HEK293 (cell line): ENCODE results near the gene RMND1.

Source experiments
- BCL11B ChIP-seq: fragments of 450-650 bp; formaldehyde crosslinking; IDR thresholded peaks from 2 replicates; pipeline ENCODE4 v1.5.1; 2016; ENCODE audit warnings: low read depth, missing biosample characterization, missing genetic modification characterization
- GLIS2 ChIP-seq: fragments of 450-650 bp; formaldehyde crosslinking; IDR thresholded peaks from 2 replicates; pipeline ENCODE4 v1.5.1; 2016; ENCODE audit warnings: missing biosample characterization, missing genetic modification characterization
- KLF16 ChIP-seq: fragments of 450-650 bp; formaldehyde crosslinking; IDR thresholded peaks from 2 replicates; pipeline ENCODE4 v1.5.1; 2017; ENCODE audit warnings: missing biosample characterization, missing genetic modification characterization
- OVOL3 ChIP-seq: fragments of 450-650 bp; formaldehyde crosslinking; IDR thresholded peaks from 2 replicates; pipeline ENCODE4 v1.5.1; 2016; ENCODE audit warnings: missing biosample characterization, missing genetic modification characterization
- REPIN1 ChIP-seq: fragments of 450-650 bp; formaldehyde crosslinking; IDR thresholded peaks from 2 replicates; pipeline ENCODE4 v1.5.1; 2017; ENCODE audit warnings: missing biosample characterization, missing genetic modification characterization, low read depth
- SP2 ChIP-seq: fragments of 450-650 bp; formaldehyde crosslinking; IDR thresholded peaks from 2 replicates; pipeline ENCODE4 v1.5.1; 2016; ENCODE audit warnings: missing biosample characterization, missing genetic modification characterization
- SP3 ChIP-seq: fragments of 450-650 bp; formaldehyde crosslinking; IDR thresholded peaks from 2 replicates; pipeline ENCODE4 v1.5.1; 2016; ENCODE audit warnings: missing biosample characterization, missing genetic modification characterization
- YY2 ChIP-seq: fragments of 450-650 bp; formaldehyde crosslinking; IDR thresholded peaks from 2 replicates; pipeline ENCODE4 v1.5.1; 2016; ENCODE audit warnings: missing biosample characterization, missing genetic modification characterization
- ZBTB6 ChIP-seq: fragments of 450-650 bp; formaldehyde crosslinking; IDR thresholded peaks from 2 replicates; pipeline ENCODE4 v1.5.1; 2017; ENCODE audit warnings: missing biosample characterization, missing genetic modification characterization
- ZFP3 ChIP-seq: fragments of 450-650 bp; formaldehyde crosslinking; IDR thresholded peaks from 2 replicates; pipeline ENCODE4 v1.5.1; 2016; ENCODE audit warnings: low read depth, missing biosample characterization, missing genetic modification characterization
- ZFP69B ChIP-seq: fragments of 450-650 bp; formaldehyde crosslinking; IDR thresholded peaks from 2 replicates; pipeline ENCODE4 v1.5.1; 2016; ENCODE audit warnings: missing biosample characterization, missing genetic modification characterization
- ZNF174 ChIP-seq: fragments of 450-650 bp; formaldehyde crosslinking; IDR thresholded peaks from 2 replicates; pipeline ENCODE4 v1.5.0; 2017; ENCODE audit warnings: missing biosample characterization, mild to moderate bottlenecking, missing genetic modification characterization
- ZNF214 ChIP-seq: fragments of 450-650 bp; formaldehyde crosslinking; IDR thresholded peaks from 2 replicates; pipeline ENCODE4 v1.5.1; 2017; ENCODE audit warnings: missing biosample characterization, mild to moderate bottlenecking, missing genetic modification characterization, borderline replicate concordance
- ZNF221 ChIP-seq: fragments of 450-650 bp; formaldehyde crosslinking; IDR thresholded peaks from 2 replicates; pipeline ENCODE4 v1.5.1; 2017; ENCODE audit warnings: missing biosample characterization, missing genetic modification characterization, borderline replicate concordance
- ZNF341 ChIP-seq: fragments of 450-650 bp; formaldehyde crosslinking; IDR thresholded peaks from 2 replicates; pipeline ENCODE4; 2016; ENCODE audit warnings: low read depth, missing biosample characterization, missing genetic modification characterization
- ZNF37A ChIP-seq: fragments of 450-650 bp; IDR thresholded peaks from 2 replicates; pipeline ENCODE4 v1.5.1; 2018; ENCODE audit warnings: missing biosample characterization, missing genetic modification characterization
- ZNF391 ChIP-seq: fragments of 450-650 bp; formaldehyde crosslinking; IDR thresholded peaks from 2 replicates; pipeline ENCODE4 v1.5.1; 2016; ENCODE audit warnings: low read depth, missing biosample characterization, missing genetic modification characterization, borderline replicate concordance
- ZNF473 ChIP-seq: fragments of 450-650 bp; formaldehyde crosslinking; IDR thresholded peaks from 2 replicates; pipeline ENCODE4 v1.5.1; 2017; ENCODE audit warnings: missing biosample characterization, missing genetic modification characterization
- ZNF514 ChIP-seq: fragments of 450-650 bp; formaldehyde crosslinking; IDR thresholded peaks from 2 replicates; pipeline ENCODE4 v1.5.1; 2016; ENCODE audit warnings: missing biosample characterization, missing genetic modification characterization
- ZNF530 ChIP-seq: fragments of 450-650 bp; formaldehyde crosslinking; IDR thresholded peaks from 2 replicates; pipeline ENCODE4 v1.5.1; 2016; ENCODE audit warnings: low read depth, missing biosample characterization, missing genetic modification characterization
- ZNF654 ChIP-seq: fragments of 450-650 bp; formaldehyde crosslinking; IDR thresholded peaks from 2 replicates; pipeline ENCODE4 v1.5.1; 2016; ENCODE audit warnings: low read depth, missing biosample characterization, missing genetic modification characterization
- ZNF664 ChIP-seq: fragments of 450-650 bp; formaldehyde crosslinking; IDR thresholded peaks from 2 replicates; pipeline ENCODE4 v1.5.1; 2016; ENCODE audit warnings: missing biosample characterization, missing genetic modification characterization
- ZNF76 ChIP-seq: fragments of 450-650 bp; formaldehyde crosslinking; IDR thresholded peaks from 2 replicates; pipeline ENCODE4; 2016; ENCODE audit warnings: low read depth, missing biosample characterization, missing genetic modification characterization, borderline replicate concordance
- ZNF768 ChIP-seq: fragments of 450-650 bp; formaldehyde crosslinking; IDR thresholded peaks from 2 replicates; pipeline ENCODE4 v1.5.1; 2018; ENCODE audit warnings: missing biosample characterization, mild to moderate bottlenecking, missing genetic modification characterization
- ZNF777 ChIP-seq: fragments of 450-650 bp; formaldehyde crosslinking; IDR thresholded peaks from 2 replicates; pipeline ENCODE4 v1.5.1; 2017; ENCODE audit warnings: missing biosample characterization, missing genetic modification characterization, borderline replicate concordance
- ZNF791 ChIP-seq: fragments of 450-650 bp; formaldehyde crosslinking; IDR thresholded peaks from 2 replicates; pipeline ENCODE4 v1.5.1; 2016; ENCODE audit warnings: missing biosample characterization, missing genetic modification characterization
- ZNF792 ChIP-seq: fragments of 450-650 bp; formaldehyde crosslinking; IDR thresholded peaks from 2 replicates; pipeline ENCODE4 v1.5.1; 2016; ENCODE audit warnings: missing biosample characterization, missing genetic modification characterization
- TF ChIP-seq, protein P1 (sequence below): fragments of 450-650 bp; formaldehyde crosslinking; IDR thresholded peaks from 2 replicates; pipeline ENCODE4 v1.5.1; 2016; ENCODE audit warnings: missing biosample characterization, missing genetic modification characterization
- TF ChIP-seq, protein P2 (sequence below): fragments of 450-650 bp; formaldehyde crosslinking; IDR thresholded peaks from 2 replicates; pipeline ENCODE4 v1.5.1; 2016; ENCODE audit warnings: missing biosample characterization, missing genetic modification characterization
- TF ChIP-seq, protein P3 (sequence below): fragments of 450-650 bp; formaldehyde crosslinking; IDR thresholded peaks from 2 replicates; pipeline ENCODE4 v1.5.1; 2016; ENCODE audit warnings: missing biosample characterization, missing genetic modification characterization, borderline replicate concordance

RMND1 gene

GRCh38 chr6:151357758-151358436, 94.0 kb downstream of the RMND1 start (continued):
- TF ChIP-seq ZNF777 (tag by site-specific recombination) = no peak
- TF ChIP-seq ZNF791 = no peak
- no peak for TF ChIP-seq ZNF221
- peak; percentile 84; the same call in 1 of the 2 replicates for TF ChIP-seq ZNF391 (tag by site-specific recombination)
- no peak for TF ChIP-seq ZFP69B (tag by site-specific recombination)
- TF ChIP-seq ZNF473 (tag by site-specific recombination) = no peak
- TF ChIP-seq OVOL3 (tag by site-specific recombination) = peak; percentile 91
- TF ChIP-seq ZNF654 (tag by site-specific recombination) = no peak
- no peak for TF ChIP-seq ZNF530 (tag by site-specific recombination)
- no peak for TF ChIP-seq REPIN1
- no peak for TF ChIP-seq ZNF514 (tag by site-specific recombination)
- TF ChIP-seq, protein P1, sequence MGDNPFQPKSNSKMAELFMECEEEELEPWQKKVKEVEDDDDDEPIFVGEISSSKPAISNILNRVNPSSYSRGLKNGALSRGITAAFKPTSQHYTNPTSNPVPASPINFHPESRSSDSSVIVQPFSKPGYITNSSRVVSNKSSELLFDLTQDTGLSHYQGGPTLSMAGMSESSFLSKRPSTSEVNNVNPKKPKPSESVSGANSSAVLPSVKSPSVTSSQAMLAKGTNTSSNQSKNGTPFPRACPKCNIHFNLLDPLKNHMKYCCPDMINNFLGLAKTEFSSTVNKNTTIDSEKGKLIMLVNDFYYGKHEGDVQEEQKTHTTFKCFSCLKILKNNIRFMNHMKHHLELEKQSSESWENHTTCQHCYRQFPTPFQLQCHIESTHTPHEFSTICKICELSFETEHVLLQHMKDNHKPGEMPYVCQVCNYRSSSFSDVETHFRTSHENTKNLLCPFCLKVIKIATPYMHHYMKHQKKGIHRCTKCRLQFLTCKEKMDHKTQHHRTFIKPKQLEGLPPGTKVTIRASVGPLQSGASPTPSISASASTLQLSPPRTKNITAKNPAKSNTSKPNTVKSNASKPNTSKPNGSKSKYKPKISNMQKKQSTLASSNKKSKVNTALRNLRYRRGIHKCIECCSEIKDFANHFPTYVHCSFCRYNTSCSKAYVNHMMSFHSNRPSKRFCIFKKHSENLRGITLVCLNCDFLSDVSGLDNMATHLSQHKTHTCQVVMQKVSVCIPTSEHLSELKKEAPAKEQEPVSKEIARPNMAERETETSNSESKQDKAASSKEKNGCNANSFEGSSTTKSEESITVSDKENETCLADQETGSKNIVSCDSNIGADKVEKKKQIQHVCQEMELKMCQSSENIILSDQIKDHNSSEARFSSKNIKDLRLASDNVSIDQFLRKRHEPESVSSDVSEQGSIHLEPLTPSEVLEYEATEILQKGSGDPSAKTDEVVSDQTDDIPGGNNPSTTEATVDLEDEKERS (tag by site-specific recombination) = no peak
- TF ChIP-seq, protein P2, sequence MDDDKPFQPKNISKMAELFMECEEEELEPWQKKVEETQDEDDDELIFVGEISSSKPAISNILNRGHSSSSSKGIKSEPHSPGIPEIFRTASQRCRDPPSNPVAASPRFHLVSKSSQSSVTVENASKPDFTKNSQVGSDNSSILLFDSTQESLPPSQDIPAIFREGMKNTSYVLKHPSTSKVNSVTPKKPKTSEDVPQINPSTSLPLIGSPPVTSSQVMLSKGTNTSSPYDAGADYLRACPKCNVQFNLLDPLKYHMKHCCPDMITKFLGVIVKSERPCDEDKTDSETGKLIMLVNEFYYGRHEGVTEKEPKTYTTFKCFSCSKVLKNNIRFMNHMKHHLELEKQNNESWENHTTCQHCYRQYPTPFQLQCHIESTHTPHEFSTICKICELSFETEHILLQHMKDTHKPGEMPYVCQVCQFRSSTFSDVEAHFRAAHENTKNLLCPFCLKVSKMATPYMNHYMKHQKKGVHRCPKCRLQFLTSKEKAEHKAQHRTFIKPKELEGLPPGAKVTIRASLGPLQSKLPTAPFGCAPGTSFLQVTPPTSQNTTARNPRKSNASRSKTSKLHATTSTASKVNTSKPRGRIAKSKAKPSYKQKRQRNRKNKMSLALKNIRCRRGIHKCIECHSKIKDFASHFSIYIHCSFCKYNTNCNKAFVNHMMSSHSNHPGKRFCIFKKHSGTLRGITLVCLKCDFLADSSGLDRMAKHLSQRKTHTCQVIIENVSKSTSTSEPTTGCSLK (tag by site-specific recombination) = no peak
- no peak for TF ChIP-seq ZFP3 (tag by site-specific recombination)
- no peak for TF ChIP-seq GLIS2 (tag by site-specific recombination)
- TF ChIP-seq SP2 (tag by site-specific recombination) = peak; percentile 17; the same call in 1 of the 2 replicates
- no peak for TF ChIP-seq ZNF792 (tag by site-specific recombination)
- no peak for TF ChIP-seq ZNF37A (tag by site-specific recombination)
- TF ChIP-seq ZNF341 = no peak
- TF ChIP-seq SP3 (tag by site-specific recombination) = no peak
- no peak for TF ChIP-seq ZNF768 (tag by site-specific recombination)
- TF ChIP-seq ZNF174 (tag by site-specific recombination) = no peak
- TF ChIP-seq ZNF76 = no peak
- no peak for TF ChIP-seq YY2 (tag by site-specific recombination)
- TF ChIP-seq ZBTB6 = no peak
- TF ChIP-seq ZNF664 (tag by site-specific recombination) = peak; percentile 88
- TF ChIP-seq KLF16 (tag by site-specific recombination) = no peak
- peak; percentile 77 for TF ChIP-seq BCL11B (tag by site-specific recombination)
- TF ChIP-seq, protein P3, sequence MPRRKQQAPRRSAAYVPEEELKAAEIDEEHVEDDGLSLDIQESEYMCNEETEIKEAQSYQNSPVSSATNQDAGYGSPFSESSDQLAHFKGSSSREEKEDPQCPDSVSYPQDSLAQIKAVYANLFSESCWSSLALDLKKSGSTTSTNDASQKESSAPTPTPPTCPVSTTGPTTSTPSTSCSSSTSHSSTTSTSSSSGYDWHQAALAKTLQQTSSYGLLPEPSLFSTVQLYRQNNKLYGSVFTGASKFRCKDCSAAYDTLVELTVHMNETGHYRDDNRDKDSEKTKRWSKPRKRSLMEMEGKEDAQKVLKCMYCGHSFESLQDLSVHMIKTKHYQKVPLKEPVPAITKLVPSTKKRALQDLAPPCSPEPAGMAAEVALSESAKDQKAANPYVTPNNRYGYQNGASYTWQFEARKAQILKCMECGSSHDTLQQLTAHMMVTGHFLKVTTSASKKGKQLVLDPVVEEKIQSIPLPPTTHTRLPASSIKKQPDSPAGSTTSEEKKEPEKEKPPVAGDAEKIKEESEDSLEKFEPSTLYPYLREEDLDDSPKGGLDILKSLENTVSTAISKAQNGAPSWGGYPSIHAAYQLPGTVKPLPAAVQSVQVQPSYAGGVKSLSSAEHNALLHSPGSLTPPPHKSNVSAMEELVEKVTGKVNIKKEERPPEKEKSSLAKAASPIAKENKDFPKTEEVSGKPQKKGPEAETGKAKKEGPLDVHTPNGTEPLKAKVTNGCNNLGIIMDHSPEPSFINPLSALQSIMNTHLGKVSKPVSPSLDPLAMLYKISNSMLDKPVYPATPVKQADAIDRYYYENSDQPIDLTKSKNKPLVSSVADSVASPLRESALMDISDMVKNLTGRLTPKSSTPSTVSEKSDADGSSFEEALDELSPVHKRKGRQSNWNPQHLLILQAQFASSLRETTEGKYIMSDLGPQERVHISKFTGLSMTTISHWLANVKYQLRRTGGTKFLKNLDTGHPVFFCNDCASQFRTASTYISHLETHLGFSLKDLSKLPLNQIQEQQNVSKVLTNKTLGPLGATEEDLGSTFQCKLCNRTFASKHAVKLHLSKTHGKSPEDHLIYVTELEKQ = peak; percentile 93; the same call in 1 of the 2 replicates
- TF ChIP-seq ZNF214 (tag by site-specific recombination) = no peak; the same call in 1 of the 2 replicates
